ENCODE data around the gene UBE2O. TPM values are rescaled to one million over a fixed set of nuclear protein-coding genes. Genes with fewer than 3 reads are reported as not detected.
A peak's percentile ranks its signal among the peaks of the same experiment; 100 is the strongest.

Gene UBE2O
- total RNA-seq, 1 donor from 2014 or later: 94.3 TPM

GRCh38 chr17:76414334-76415295 lies 38.3 kb downstream of the UBE2O start:
- H3K4me1 Mint-ChIP-seq (ENCODE audit: low read depth, unreplicated experiment): peaks cover 36% of the 10 kb centered on the region
- H3K9me3 Mint-ChIP-seq (ENCODE audit: unreplicated experiment): peaks cover 3% of the 10 kb centered on the region
- no peaks in the 10 kb centered on the region for H3K36me3 Mint-ChIP-seq (ENCODE audit: unreplicated experiment)
- peak overlapping the region; percentile 90 for H3K27ac Mint-ChIP-seq (ENCODE audit: unreplicated experiment)
- H3K4me3 Mint-ChIP-seq (ENCODE audit: unreplicated experiment): peak overlapping the region; percentile 48
- peaks cover 5% of the 10 kb centered on the region for H3K27me3 Mint-ChIP-seq (ENCODE audit: unreplicated experiment)
- peak; percentile 89 for DNase-seq
- TF ChIP-seq CTCF (IDR thresholded peaks at IDR 0.05; ENCODE audit: partially characterized antibody, unreplicated experiment): no peak

GRCh38 chr17:76411247-76411646 lies 41.7 kb downstream of the UBE2O start:
- Mint-ChIP-seq H3K36me3 (ENCODE audit: unreplicated experiment) (no peaks in the 10 kb centered on the region), H3K27ac (ENCODE audit: unreplicated experiment) (no peak overlapping the region)
- TF ChIP-seq CTCF (IDR thresholded peaks at IDR 0.05; ENCODE audit: partially characterized antibody, unreplicated experiment): no peak

GRCh38 chr17:76410328-76410965 lies 42.5 kb downstream of the UBE2O start:
- DNase-seq: no peak
- TF ChIP-seq CTCF (IDR thresholded peaks at IDR 0.05; ENCODE audit: partially characterized antibody, unreplicated experiment): no peak
- Mint-ChIP-seq H3K27ac (ENCODE audit: unreplicated experiment) (no peak overlapping the region), H3K36me3 (ENCODE audit: unreplicated experiment) (no peaks in the 10 kb centered on the region), H3K9me3 (ENCODE audit: unreplicated experiment) (peaks cover 4% of the 10 kb centered on the region), H3K4me1 (ENCODE audit: low read depth, unreplicated experiment) (peaks cover 41% of the 10 kb centered on the region), H3K4me3 (ENCODE audit: unreplicated experiment) (no peak overlapping the region), H3K27me3 (ENCODE audit: unreplicated experiment) (peaks cover 9% of the 10 kb centered on the region)

More at GRCh38 chr17:76411247-76411646, 41.7 kb downstream of the UBE2O start:
- peaks cover 8% of the 10 kb centered on the region for H3K27me3 Mint-ChIP-seq (ENCODE audit: unreplicated experiment)
- H3K9me3 Mint-ChIP-seq (ENCODE audit: unreplicated experiment): peaks cover 4% of the 10 kb centered on the region
- H3K4me1 Mint-ChIP-seq (ENCODE audit: low read depth, unreplicated experiment): peaks cover 41% of the 10 kb centered on the region
- H3K4me3 Mint-ChIP-seq (ENCODE audit: unreplicated experiment): no peak overlapping the region
- DNase-seq: no peak

- no peak overlapping the region for H3K27ac Mint-ChIP-seq (ENCODE audit: unreplicated experiment)
- no peaks in the 10 kb centered on the region for H3K36me3 Mint-ChIP-seq (ENCODE audit: unreplicated experiment)
- peak; percentile 81 for TF ChIP-seq CTCF (IDR thresholded peaks at IDR 0.05; ENCODE audit: partially characterized antibody, unreplicated experiment)
- DNase-seq: peak; percentile 75
- peak overlapping the region; percentile 22 for H3K4me3 Mint-ChIP-seq (ENCODE audit: unreplicated experiment)
- H3K27me3 Mint-ChIP-seq (ENCODE audit: unreplicated experiment): peaks cover 7% of the 10 kb centered on the region
- H3K9me3 Mint-ChIP-seq (ENCODE audit: unreplicated experiment): peaks cover 3% of the 10 kb centered on the region
- peaks cover 25% of the 10 kb centered on the region for H3K4me1 Mint-ChIP-seq (ENCODE audit: low read depth, unreplicated experiment)
Observed at GRCh38 chr17:76408037-76408849, 44.7 kb downstream of the UBE2O start.
